ENCODE data around the gene FOS. TPM values are rescaled to one million over a fixed set of nuclear protein-coding genes. Genes with fewer than 3 reads are reported as not detected.

The FOS gene
- total and polyA plus RNA-seq, 2 donors (not counting 1 experiment from before 2014, with no cell fraction given), result 103 to 4,077 TPM

- H3K4me2 ChIP-seq (replicated peaks; ENCODE audit: low read depth, low read length, poor library complexity, severe bottlenecking), result no peak overlapping the region
- H3K4me1 ChIP-seq (ENCODE audit: control insufficient read depth in 2 of 2, insufficient read depth in 2 of 2, low read length in 2 of 2), result peaks cover 41 to 49% of the 10 kb centered on the region in 2 donors
- TF ChIP-seq EZH2 (IDR thresholded peaks at IDR 0.05; ENCODE audit: borderline replicate concordance, insufficient read depth, low read depth, low read length, poor library complexity, severe bottlenecking) (no peak), CTCF (IDR thresholded peaks at IDR 0.05) (no peak)
- no peaks in the 10 kb centered on the region for H3K9me3 Mint-ChIP-seq (ENCODE audit: insufficient read depth)
- H2AFZ ChIP-seq (ENCODE audit: insufficient read depth, low read depth, low read length, poor library complexity, severe bottlenecking), result no peak overlapping the region
- POLR2A ChIA-PET, result interaction anchor here (0.7 to 2.3 kb wide), 2 partner anchors 15 to 339 kb away, joined by 3 to 12 read pairs; no protein-coding TSS in a partner anchor
- no peaks in the 10 kb centered on the region for H4K20me1 ChIP-seq (ENCODE audit: control insufficient read depth, insufficient read depth, low read length, poor library complexity, severe bottlenecking)
- intact Hi-C loops (cut with micrococcal nuclease), result loop anchor here (1.0 kb wide), 3 partner anchors 14 to 84 kb away; no protein-coding TSS in a partner anchor
- H3K4me1 Mint-ChIP-seq, result peaks cover 47% of the 10 kb centered on the region
- peaks cover 4% of the 10 kb centered on the region for H3K79me2 ChIP-seq (ENCODE audit: control insufficient read depth, insufficient read depth, low read length)
- CTCF ChIA-PET, result interaction anchor here (0.6 to 2.8 kb wide), 7 partner anchors 10 to 243 kb away, joined by 3 to 11 read pairs (median 4); partner anchors contain the start of gene TMED10
- no peak overlapping the region for H3K27ac ChIP-seq (ENCODE audit: low read length in 2 of 2)
- no peaks in the 10 kb centered on the region for H3K36me3 ChIP-seq (replicated peaks in 1 of 2; ENCODE audit: control extremely low read depth in 1 of 2, control insufficient read depth in 1 of 2, extremely low read depth in 1 of 2, insufficient read depth in 2 of 2, low read length in 1 of 2)
- peak overlapping the region; percentile 85 for H3K4me3 Mint-ChIP-seq
- H3K27me3 ChIP-seq (replicated peaks in 1 of 4; ENCODE audit: control extremely low read depth in 1 of 4, control insufficient read depth in 3 of 4, insufficient read depth in 4 of 4, low read length in 3 of 4), result peaks cover 0 to 22% (median 9%) of the 10 kb centered on the region in 4 experiments
- H3K27ac Mint-ChIP-seq, result peak overlapping the region; percentile 95
- ATAC-seq (ENCODE audit: low read depth) (no peak), DNase-seq (no peak)
- H3K27me3 Mint-ChIP-seq, result peaks cover 18% of the 10 kb centered on the region
- WGBS (ENCODE audit: insufficient coverage), result 91% methylated on average over 13 of the region's 13 CpGs
- no peak overlapping the region for H3K4me3 ChIP-seq (ENCODE audit: control extremely low read depth in 1 of 5, extremely low read depth in 1 of 5, insufficient read depth in 1 of 5, low read depth in 2 of 5, low read length in 4 of 5)
- no peak overlapping the region for H3K9ac ChIP-seq (ENCODE audit: low read length)
- H3K9me3 ChIP-seq (ENCODE audit: control extremely low read depth in 1 of 3, control insufficient read depth in 2 of 3, insufficient read depth in 1 of 3, low read length in 2 of 3), result no peaks in the 10 kb centered on the region
Observed at GRCh38 chr14:75273272-75274049, 5.2 kb upstream of the FOS start.
